H9 (cell line): ENCODE measurements around the gene IGFBP1. TPM values are rescaled to one million over a fixed set of nuclear protein-coding genes. Genes with fewer than 3 reads are reported as not detected.

Experiments used
- DNase-seq: peaks from one replicate; pipeline ENCODE4 v3.0.0-alpha.2; 2017
- H2AFZ ChIP-seq: one replicate; pipeline ENCODE4 v1.6.1; 2013; ENCODE audit warnings: mild to moderate bottlenecking, low read length, control low read depth, moderate library complexity
- H2AK5ac ChIP-seq: 2 replicates; pipeline ENCODE4 v1.6.1; 2013; ENCODE audit warnings: low read length, control low read depth, mixed read lengths; ENCODE audit not compliant: insufficient read length
- H2BK120ac ChIP-seq: one replicate; pipeline ENCODE4 v1.6.1; 2013; ENCODE audit warnings: low read depth, mild to moderate bottlenecking, low read length, control low read depth, inconsistent platforms; ENCODE audit not compliant: poor library complexity, severe bottlenecking
- H2BK12ac ChIP-seq: 2 replicates; pipeline ENCODE4 v1.6.1; 2013; ENCODE audit warnings: low read length, control low read depth, mixed read lengths, low read depth; ENCODE audit not compliant: insufficient read length
- H2BK15ac ChIP-seq: 2 replicates; pipeline ENCODE4 v1.6.1; 2013; ENCODE audit warnings: low read depth, low read length, control low read depth
- H2BK20ac ChIP-seq: one replicate; pipeline ENCODE4 v1.6.1; 2013; ENCODE audit warnings: low read depth, mild to moderate bottlenecking, low read length, control low read depth, inconsistent platforms; ENCODE audit not compliant: poor library complexity, severe bottlenecking
- H2BK5ac ChIP-seq: 2 replicates; pipeline ENCODE4 v1.6.1; 2013; ENCODE audit warnings: low read length, control low read depth, mixed read lengths; ENCODE audit not compliant: insufficient read length
- H3K14ac ChIP-seq: 2 replicates; pipeline ENCODE4 v1.6.1; 2013; ENCODE audit warnings: low read length, control low read depth; ENCODE audit not compliant: insufficient read depth
- H3K18ac ChIP-seq: 2 replicates; pipeline ENCODE4 v1.6.1; 2013; ENCODE audit warnings: low read depth, mild to moderate bottlenecking, mixed read lengths, low read length, control low read depth; ENCODE audit not compliant: insufficient read length
- H3K23ac ChIP-seq: 2 replicates; pipeline ENCODE4 v1.6.1; 2013; ENCODE audit warnings: low read length, control low read depth, mixed read lengths, low read depth; ENCODE audit not compliant: insufficient read length
- H3K23me2 ChIP-seq: 2 replicates; pipeline ENCODE4 v1.6.1; 2013; ENCODE audit warnings: low read depth, mild to moderate bottlenecking, mixed read lengths, low read length, control low read depth; ENCODE audit not compliant: insufficient read length, poor library complexity, severe bottlenecking
- H3K27ac ChIP-seq: 2 replicates; pipeline ENCODE4 v1.5.1; 2013; ENCODE audit warnings: low read length, control low read depth, mixed read lengths, low read depth; ENCODE audit not compliant: insufficient read length
- H3K27me3 ChIP-seq: 2 replicates; pipeline ENCODE4 v1.6.1; 2013; ENCODE audit warnings: low read length, control low read depth, inconsistent platforms; ENCODE audit not compliant: insufficient read depth
- H3K4ac ChIP-seq: 2 replicates; pipeline ENCODE4 v1.6.1; 2013; ENCODE audit warnings: low read depth, mild to moderate bottlenecking, control low read depth, inconsistent platforms, low read length, moderate library complexity
- H3K4me1 ChIP-seq: 2 replicates; pipeline ENCODE4 v1.6.1; 2013; ENCODE audit warnings: low read length, control low read depth, inconsistent platforms; ENCODE audit not compliant: insufficient read depth
- H3K4me2 ChIP-seq: 2 replicates; pipeline ENCODE4 v1.6.1; 2013; ENCODE audit warnings: low read length, control low read depth, mixed read lengths; ENCODE audit not compliant: insufficient read length, insufficient read depth
- H3K56ac ChIP-seq: 2 replicates; pipeline ENCODE4 v1.6.1; 2013; ENCODE audit warnings: low read depth, mild to moderate bottlenecking, mixed read lengths, low read length, control low read depth; ENCODE audit not compliant: insufficient read length
- H3K79me1 ChIP-seq: 2 replicates; pipeline ENCODE4 v1.6.1; 2013; ENCODE audit warnings: low read depth, mild to moderate bottlenecking, moderate library complexity, low read length, control low read depth, inconsistent platforms; ENCODE audit not compliant: insufficient read depth, poor library complexity, severe bottlenecking
- H3K79me2 ChIP-seq: 2 replicates; pipeline ENCODE4 v1.6.1; 2013; ENCODE audit warnings: low read length, control low read depth, inconsistent platforms; ENCODE audit not compliant: insufficient read depth
- H3K9ac ChIP-seq: 2 replicates; pipeline ENCODE4 v1.6.1; 2013; ENCODE audit warnings: low read length, control low read depth, mixed read lengths; ENCODE audit not compliant: insufficient read length; ENCODE audit errors: extremely low read depth
- H3K9me3 ChIP-seq: one replicate; pipeline ENCODE4 v1.6.1; 2013; ENCODE audit warnings: low read depth, low read length, inconsistent platforms; ENCODE audit not compliant: control insufficient read depth
- H3T11ph ChIP-seq: one replicate; pipeline ENCODE4 v1.6.1; 2013; ENCODE audit warnings: mild to moderate bottlenecking, low read length, control low read depth, inconsistent platforms
- H4K20me1 ChIP-seq: one replicate; pipeline ENCODE4 v1.6.1; 2013; ENCODE audit not compliant: control insufficient read depth, insufficient read length, insufficient read depth
- H4K5ac ChIP-seq: 2 replicates; pipeline ENCODE4 v1.6.1; 2013; ENCODE audit warnings: low read depth, mild to moderate bottlenecking, mixed read lengths, low read length, control low read depth; ENCODE audit not compliant: insufficient read length
- H4K8ac ChIP-seq: replicated peaks from 2 replicates; pipeline ENCODE4 v1.6.1; 2013; ENCODE audit warnings: low read length, control low read depth, mixed read lengths, low read depth; ENCODE audit not compliant: insufficient read length
- H4K91ac ChIP-seq: 2 replicates; pipeline ENCODE4 v1.6.1; 2013; ENCODE audit warnings: low read depth, mild to moderate bottlenecking, moderate library complexity, mixed read lengths, low read length, control low read depth; ENCODE audit not compliant: insufficient read length
- H3K27ac Mint-ChIP-seq, 3 experiments: 2 replicates in 2 of 3; 3 replicates in 1 of 3; pipeline ENCODE4 v1.8.0; 2020 to 2021; ENCODE audit warnings: mixed read lengths in 3 of 3, mild to moderate bottlenecking in 1 of 3, moderate library complexity in 1 of 3
- H3K27me3 Mint-ChIP-seq: 2 replicates; pipeline ENCODE4 v1.8.0; 2021; ENCODE audit warnings: low read depth, mild to moderate bottlenecking, moderate library complexity, mixed read lengths
- H3K36me3 Mint-ChIP-seq, 3 experiments: 2 replicates in 2 of 3; 3 replicates in 1 of 3; pipeline ENCODE4 v1.8.0; 2020 to 2021; ENCODE audit warnings: low read depth in 3 of 3, mixed read lengths in 3 of 3; ENCODE audit not compliant: insufficient read depth in 1 of 3
- H3K4me1 Mint-ChIP-seq, 2 experiments: 2 replicates each; pipeline ENCODE4 v1.8.0; 2020; ENCODE audit warnings: mixed read lengths in 2 of 2
- H3K4me3 Mint-ChIP-seq, 2 experiments: 2 replicates in 1 of 2; 3 replicates in 1 of 2; pipeline ENCODE4 v1.8.0; 2020 to 2021; ENCODE audit warnings: mild to moderate bottlenecking in 2 of 2, mixed read lengths in 2 of 2, moderate library complexity in 1 of 2
- H3K9me3 Mint-ChIP-seq, 2 experiments: 2 replicates in 1 of 2; 3 replicates in 1 of 2; pipeline ENCODE4 v1.8.0; 2020; ENCODE audit warnings: mild to moderate bottlenecking in 2 of 2, mixed read lengths in 2 of 2, moderate library complexity in 1 of 2
- CTCF ChIP-seq: fragments of 200-600 bp; sonication (generic); conservative IDR thresholded peaks from 3 replicates; pipeline ENCODE4 v1.8.0; 2021; ENCODE audit warnings: antibody characterized with exemption, mild to moderate bottlenecking
- WGBS: extraction: QIAGEN DNeasy Blood & Tissue Kit; methylation state at CpG from one replicate; pipeline ENCODE4 v1.1.7; 2013; ENCODE audit warnings: missing lambda C conversion rate, low lambda C conversion rate, mixed read lengths; ENCODE audit not compliant: insufficient read length; ENCODE audit errors: extremely low coverage; 5-methylcytosine and 5-hydroxymethylcytosine counted together
- total RNA-seq: library from RNA; stranded (reverse); gene quantifications from 2 replicates; pipeline ENCODE4 v1.2.1, GENCODE V29; 2021

Gene IGFBP1
- total RNA-seq, 1 experiment from 2014 or later = not detected

- Histone ChIP-seq H4K91ac (no peak overlapping the region), H3K4me2 (no peak overlapping the region), H2BK12ac (no peak overlapping the region), H2BK5ac (no peak overlapping the region), H3K18ac (no peak overlapping the region), H3K4ac (no peak overlapping the region), H3T11ph (no peak overlapping the region), H3K14ac (no peak overlapping the region), H3K9me3 (no peaks in the 10 kb centered on the region), H2AFZ (no peak overlapping the region), H4K8ac (no peak overlapping the region), H3K27me3 (peaks cover 31% of the 10 kb centered on the region; the same call in 1 of the 2 replicates), H3K4me1 (no peaks in the 10 kb centered on the region), H3K27ac (no peak overlapping the region), H2BK20ac (no peak overlapping the region), H3K79me1 (no peaks in the 10 kb centered on the region), H3K79me2 (no peaks in the 10 kb centered on the region), H3K56ac (no peak overlapping the region), H4K20me1 (no peaks in the 10 kb centered on the region), H3K23me2 (peaks cover 14% of the 10 kb centered on the region), H2AK5ac (no peak overlapping the region), H2BK15ac (no peak overlapping the region), H2BK120ac (no peak overlapping the region), H4K5ac (no peak overlapping the region), H3K9ac (no peak overlapping the region), H3K23ac (no peak overlapping the region)
- peaks cover 23 to 36% of the 10 kb centered on the region in 2 experiments for H3K4me1 Mint-ChIP-seq
- no CpG with 5 or more reads among the region's 2 CpGs for WGBS
- TF ChIP-seq CTCF = no peak
- H3K27me3 Mint-ChIP-seq = peaks cover 71% of the 10 kb centered on the region
- no peak for DNase-seq
- H3K36me3 Mint-ChIP-seq = peaks cover 0 to 13% (median 2%) of the 10 kb centered on the region in 3 experiments; a peak in 2 of 7 replicates
- H3K4me3 Mint-ChIP-seq = no peak overlapping the region
- no peak overlapping the region for H3K27ac Mint-ChIP-seq
- no peaks in the 10 kb centered on the region; a peak in 2 of 5 replicates for H3K9me3 Mint-ChIP-seq
Observed at GRCh38 chr7:45918556-45918955, 30.3 kb downstream of the IGFBP1 start.
